ENCODE results near the gene CACNA1C.

Gene CACNA1C

DNA sequence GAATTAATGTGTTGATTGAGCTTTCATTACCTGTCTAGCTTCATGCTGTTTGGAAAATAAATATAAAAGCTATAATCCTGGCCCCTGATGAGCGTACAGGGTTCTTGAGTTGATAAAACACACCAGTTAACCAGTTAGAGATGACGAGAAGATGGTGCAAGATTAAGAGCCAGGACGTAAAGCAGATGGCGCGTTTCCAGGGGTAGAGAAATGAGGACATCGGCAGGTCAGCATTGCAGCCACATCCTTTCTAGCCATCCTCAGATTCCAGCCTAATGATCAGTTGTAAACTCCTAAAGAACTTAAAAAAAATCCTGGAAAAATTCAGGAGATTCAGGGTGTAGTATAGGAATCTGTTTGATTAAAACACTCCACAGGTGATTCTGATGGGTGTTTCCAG lies 203.7 kb downstream of the CACNA1C start:
- Histone ChIP-seq H3K36me3 (ENCODE audit: control insufficient read depth in 1 of 2, insufficient read depth in 2 of 2, low read length in 2 of 2) (no peaks in the 10 kb centered on the region), H3K4me3 (ENCODE audit: low read depth in 1 of 2, low read length in 2 of 2) (no peak overlapping the region), H3K9me3 (ENCODE audit: control insufficient read depth in 1 of 2, low read length in 2 of 2) (no peaks in the 10 kb centered on the region), H3K27ac (ENCODE audit: low read length) (no peak overlapping the region), H3K4me1 (ENCODE audit: control insufficient read depth in 1 of 2, insufficient read depth in 2 of 2, low read length in 2 of 2) (no peaks in the 10 kb centered on the region), H3K27me3 (ENCODE audit: low read depth, low read length) (no peaks in the 10 kb centered on the region)

DNA sequence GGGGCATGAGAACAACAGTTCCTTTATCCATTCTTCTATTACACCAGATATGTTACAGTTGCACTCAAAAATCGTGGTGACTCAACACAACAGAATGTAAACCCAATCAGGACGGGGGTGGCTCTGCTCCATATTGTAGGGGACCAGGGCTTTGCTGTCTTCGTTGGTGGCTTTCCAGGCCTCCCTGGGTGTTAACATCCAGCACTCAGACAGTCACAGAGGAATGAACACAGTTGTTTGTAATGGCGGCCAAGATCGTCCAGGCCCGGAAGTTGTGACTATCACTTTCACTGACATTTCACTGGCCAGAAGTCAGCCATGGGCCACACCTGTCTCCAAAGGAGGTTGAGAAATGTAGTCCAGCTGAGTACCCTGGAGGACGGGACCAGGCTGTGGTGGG lies 204.1 kb downstream of the CACNA1C start:
- no peak overlapping the region for H3K27ac ChIP-seq (ENCODE audit: low read length)
- H3K4me3 ChIP-seq (ENCODE audit: low read depth in 1 of 2, low read length in 2 of 2), result no peak overlapping the region
- no peaks in the 10 kb centered on the region for H3K36me3 ChIP-seq (ENCODE audit: control insufficient read depth in 1 of 2, insufficient read depth in 2 of 2, low read length in 2 of 2)
- H3K9me3 ChIP-seq (ENCODE audit: control insufficient read depth in 1 of 2, low read length in 2 of 2), result no peaks in the 10 kb centered on the region
- no peaks in the 10 kb centered on the region for H3K4me1 ChIP-seq (ENCODE audit: control insufficient read depth in 1 of 2, insufficient read depth in 2 of 2, low read length in 2 of 2)
- no peaks in the 10 kb centered on the region for H3K27me3 ChIP-seq (ENCODE audit: low read depth, low read length)

DNA sequence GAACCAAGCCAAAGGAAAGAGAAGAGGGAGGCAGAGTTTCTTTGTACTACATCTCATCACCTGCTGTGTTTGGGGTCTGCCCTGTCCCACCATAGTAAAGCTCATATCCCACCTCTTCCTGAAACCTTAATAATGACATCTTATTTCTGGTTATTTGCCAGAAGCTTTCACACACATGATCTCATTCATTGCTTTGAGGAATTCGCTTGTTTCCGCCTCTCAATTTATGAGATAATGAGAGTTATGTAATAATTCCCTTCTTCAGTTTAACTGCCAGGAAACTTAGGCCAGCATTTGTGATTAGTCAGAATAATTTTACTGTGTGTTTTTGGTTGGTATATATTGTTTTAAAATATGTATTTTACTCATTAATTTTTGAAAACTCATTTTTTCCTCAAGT lies 205.2 kb downstream of the CACNA1C start:
- Histone ChIP-seq H3K27me3 (ENCODE audit: low read depth, low read length) (no peaks in the 10 kb centered on the region), H3K9me3 (ENCODE audit: control insufficient read depth in 1 of 2, low read length in 2 of 2) (no peaks in the 10 kb centered on the region), H3K4me3 (ENCODE audit: low read depth in 1 of 2, low read length in 2 of 2) (no peak overlapping the region), H3K27ac (ENCODE audit: low read length) (no peak overlapping the region), H3K4me1 (ENCODE audit: control insufficient read depth in 1 of 2, insufficient read depth in 2 of 2, low read length in 2 of 2) (no peaks in the 10 kb centered on the region), H3K36me3 (ENCODE audit: control insufficient read depth in 1 of 2, insufficient read depth in 2 of 2, low read length in 2 of 2) (no peaks in the 10 kb centered on the region)

DNA sequence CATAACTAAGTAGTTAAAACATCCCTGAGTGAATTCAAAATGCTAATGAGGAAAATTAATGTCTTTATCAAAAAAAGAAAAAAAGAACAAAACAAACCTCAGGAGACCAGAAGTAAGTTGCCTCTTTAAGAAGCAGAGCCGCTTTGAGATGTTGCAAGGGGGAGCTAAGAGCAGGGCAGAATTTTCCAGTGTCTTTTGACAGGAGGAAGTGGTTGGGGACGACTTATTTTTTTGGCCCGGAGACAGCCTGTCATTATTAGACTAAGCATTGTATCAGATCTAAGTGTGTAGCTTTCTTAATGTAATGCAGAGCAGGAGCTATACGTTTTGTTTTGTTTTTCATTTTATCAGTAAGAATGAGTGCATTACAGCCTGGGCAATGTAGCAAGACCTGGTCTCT lies 206.6 kb downstream of the CACNA1C start:
- H3K4me3 ChIP-seq (ENCODE audit: low read depth in 1 of 2, low read length in 2 of 2), result no peak overlapping the region
- H3K4me1 ChIP-seq (ENCODE audit: control insufficient read depth in 1 of 2, insufficient read depth in 2 of 2, low read length in 2 of 2), result peaks cover 0 to 9% of the 10 kb centered on the region in 2 donors
- H3K27ac ChIP-seq (ENCODE audit: low read length), result no peak overlapping the region

DNA sequence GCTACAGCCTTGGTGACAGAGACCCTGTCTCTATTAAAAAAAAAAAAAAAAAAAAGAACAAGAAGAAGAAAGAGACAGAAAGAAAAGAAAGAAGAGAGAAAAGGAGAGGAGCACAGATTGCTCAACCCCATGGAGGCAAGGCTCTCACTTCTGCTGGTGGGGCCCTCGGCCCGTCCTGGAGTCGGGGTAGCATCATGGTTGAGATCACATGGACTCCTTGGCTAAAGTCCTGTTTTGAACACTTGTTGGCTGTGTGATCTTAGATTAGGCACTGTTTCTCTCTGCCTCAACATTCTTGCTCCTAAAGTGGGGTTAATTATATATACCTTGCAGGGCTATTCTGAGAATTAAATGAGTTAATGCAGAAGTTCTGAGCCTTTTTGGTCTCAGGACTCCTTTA lies 207.7 kb downstream of the CACNA1C start:
- H3K36me3 ChIP-seq (ENCODE audit: control insufficient read depth in 1 of 2, insufficient read depth in 2 of 2, low read length in 2 of 2), result no peaks in the 10 kb centered on the region
- H3K27ac ChIP-seq (ENCODE audit: low read length), result no peak overlapping the region
- H3K9me3 ChIP-seq (ENCODE audit: control insufficient read depth in 1 of 2, low read length in 2 of 2), result no peaks in the 10 kb centered on the region
- no peak overlapping the region for H3K4me3 ChIP-seq (ENCODE audit: low read depth in 1 of 2, low read length in 2 of 2)
- H3K27me3 ChIP-seq (ENCODE audit: low read depth, low read length), result no peaks in the 10 kb centered on the region
- peaks cover 0 to 19% of the 10 kb centered on the region in 2 donors for H3K4me1 ChIP-seq (ENCODE audit: control insufficient read depth in 1 of 2, insufficient read depth in 2 of 2, low read length in 2 of 2)

More for the DNA sequence above, 206.6 kb downstream of the CACNA1C start:
- H3K36me3 ChIP-seq (ENCODE audit: control insufficient read depth in 1 of 2, insufficient read depth in 2 of 2, low read length in 2 of 2), result no peaks in the 10 kb centered on the region
- no peaks in the 10 kb centered on the region for H3K27me3 ChIP-seq (ENCODE audit: low read depth, low read length)
- H3K9me3 ChIP-seq (ENCODE audit: control insufficient read depth in 1 of 2, low read length in 2 of 2), result no peaks in the 10 kb centered on the region

DNA sequence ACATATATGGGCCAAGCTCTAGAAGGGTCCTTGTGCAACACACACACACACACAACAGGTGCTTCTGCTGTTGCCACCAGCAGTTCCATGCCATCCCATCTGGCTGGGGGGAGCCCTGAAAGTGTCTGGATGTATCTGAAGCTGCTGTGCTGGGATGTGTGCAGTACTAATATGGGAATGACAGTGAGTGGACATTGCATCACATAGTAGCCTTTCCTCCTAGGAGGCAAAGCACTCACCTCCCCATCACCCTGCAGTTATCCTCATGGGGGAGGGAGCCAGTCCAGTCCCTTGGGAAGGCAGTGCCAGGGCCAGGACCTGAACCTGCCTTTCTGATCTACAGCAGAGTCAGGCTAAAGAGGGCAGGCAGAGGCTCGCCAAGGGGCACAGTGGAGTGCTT lies 208.9 kb downstream of the CACNA1C start:
- H3K27ac ChIP-seq (ENCODE audit: low read length), result no peak overlapping the region
- no peaks in the 10 kb centered on the region for H3K27me3 ChIP-seq (ENCODE audit: low read depth, low read length)
- H3K9me3 ChIP-seq (ENCODE audit: control insufficient read depth in 1 of 2, low read length in 2 of 2), result no peaks in the 10 kb centered on the region
- peaks cover 0 to 28% of the 10 kb centered on the region in 2 donors for H3K4me1 ChIP-seq (ENCODE audit: control insufficient read depth in 1 of 2, insufficient read depth in 2 of 2, low read length in 2 of 2)
- H3K4me3 ChIP-seq (ENCODE audit: low read depth in 1 of 2, low read length in 2 of 2), result no peak overlapping the region
- no peaks in the 10 kb centered on the region for H3K36me3 ChIP-seq (ENCODE audit: control insufficient read depth in 1 of 2, insufficient read depth in 2 of 2, low read length in 2 of 2)

DNA sequence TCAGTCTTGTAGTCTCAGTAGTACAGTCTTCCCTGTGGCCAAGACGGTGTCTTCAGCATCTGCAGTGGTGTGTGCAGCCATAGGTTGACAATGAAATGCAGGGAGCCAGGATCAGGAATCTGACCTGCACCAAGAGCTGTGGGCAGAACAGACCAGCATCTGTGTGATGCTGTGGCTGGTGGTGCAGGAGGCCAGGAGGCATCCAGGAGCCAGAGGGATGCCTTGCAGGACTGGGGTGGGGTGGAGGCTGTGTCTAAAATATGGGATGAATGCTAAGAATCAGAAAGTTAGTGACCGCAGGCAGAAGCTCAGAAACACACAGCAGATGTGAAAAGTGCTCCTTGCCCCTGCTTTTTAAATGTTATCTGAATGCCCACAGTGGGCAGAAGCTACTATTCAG lies 209.7 kb downstream of the CACNA1C start:
- Histone ChIP-seq H3K27me3 (ENCODE audit: low read depth, low read length) (no peaks in the 10 kb centered on the region), H3K4me1 (ENCODE audit: control insufficient read depth in 1 of 2, insufficient read depth in 2 of 2, low read length in 2 of 2) (peaks cover 0 to 34% of the 10 kb centered on the region in 2 donors), H3K36me3 (ENCODE audit: control insufficient read depth in 1 of 2, insufficient read depth in 2 of 2, low read length in 2 of 2) (no peaks in the 10 kb centered on the region), H3K9me3 (ENCODE audit: control insufficient read depth in 1 of 2, low read length in 2 of 2) (no peaks in the 10 kb centered on the region), H3K27ac (ENCODE audit: low read length) (no peak overlapping the region), H3K4me3 (ENCODE audit: low read depth in 1 of 2, low read length in 2 of 2) (no peak overlapping the region)

DNA sequence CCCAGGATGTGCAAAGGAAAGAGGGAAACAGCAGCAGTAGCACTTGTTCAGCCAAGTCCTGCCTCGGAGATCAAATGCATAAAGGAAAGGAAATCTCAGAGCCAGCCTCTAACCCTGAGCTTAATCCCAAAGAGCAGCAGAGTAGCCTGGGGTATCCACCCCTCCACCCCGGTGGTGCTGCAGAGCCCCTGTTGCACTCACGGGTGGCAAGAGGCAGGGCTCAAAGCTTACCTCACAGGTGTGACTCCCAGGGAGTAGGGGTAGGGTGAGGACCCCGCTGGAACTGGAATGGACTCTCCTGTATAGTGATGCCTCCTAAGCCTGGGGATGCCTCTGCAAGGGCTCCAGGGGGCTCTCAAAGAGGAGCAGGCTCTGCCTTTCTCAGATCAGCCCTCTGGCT lies 211.1 kb downstream of the CACNA1C start:
- H3K4me1 ChIP-seq (ENCODE audit: control insufficient read depth in 1 of 2, insufficient read depth in 2 of 2, low read length in 2 of 2), result peaks cover 0 to 38% of the 10 kb centered on the region in 2 donors
- no peaks in the 10 kb centered on the region for H3K27me3 ChIP-seq (ENCODE audit: low read depth, low read length)
- peak overlapping the region; percentile 27 for H3K27ac ChIP-seq (ENCODE audit: low read length)
- no peak overlapping the region for H3K4me3 ChIP-seq (ENCODE audit: low read depth in 1 of 2, low read length in 2 of 2)
- no peaks in the 10 kb centered on the region for H3K9me3 ChIP-seq (ENCODE audit: control insufficient read depth in 1 of 2, low read length in 2 of 2)
- H3K36me3 ChIP-seq (ENCODE audit: control insufficient read depth in 1 of 2, insufficient read depth in 2 of 2, low read length in 2 of 2), result peaks cover 0 to 4% of the 10 kb centered on the region in 2 donors

DNA sequence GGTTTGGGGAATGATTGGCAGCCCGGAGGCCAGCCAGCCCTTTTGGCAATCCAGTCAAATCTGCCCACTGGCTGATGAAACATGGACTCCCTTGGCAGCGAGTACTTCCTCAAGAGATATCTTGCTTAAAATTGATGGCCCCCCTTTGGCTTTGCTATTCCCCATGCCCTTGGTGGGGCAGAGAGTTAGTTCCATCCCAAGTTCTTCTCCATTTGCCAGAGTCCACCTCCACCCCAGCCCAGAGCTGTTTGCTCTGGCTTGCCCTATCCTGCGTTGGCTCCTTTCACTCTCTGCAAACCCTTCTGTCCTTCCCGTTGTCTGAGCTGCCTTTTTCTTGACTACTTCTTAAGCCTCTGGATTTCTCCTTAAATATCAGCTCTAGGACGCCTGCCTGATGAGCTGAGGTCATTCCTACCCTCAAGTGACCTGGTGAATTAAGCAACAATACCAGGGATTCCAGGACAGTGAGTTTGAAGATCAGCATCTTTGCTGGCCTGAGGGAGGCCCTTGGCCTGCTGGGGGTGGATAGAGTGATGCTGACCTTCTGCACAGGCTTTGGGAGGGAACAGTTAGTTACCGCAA lies 212.0 kb downstream of the CACNA1C start:
- peak overlapping the region; percentile 35 for H3K27ac ChIP-seq (ENCODE audit: low read length)
- H3K4me3 ChIP-seq (ENCODE audit: low read depth in 1 of 2, low read length in 2 of 2), result no peak overlapping the region

DNA sequence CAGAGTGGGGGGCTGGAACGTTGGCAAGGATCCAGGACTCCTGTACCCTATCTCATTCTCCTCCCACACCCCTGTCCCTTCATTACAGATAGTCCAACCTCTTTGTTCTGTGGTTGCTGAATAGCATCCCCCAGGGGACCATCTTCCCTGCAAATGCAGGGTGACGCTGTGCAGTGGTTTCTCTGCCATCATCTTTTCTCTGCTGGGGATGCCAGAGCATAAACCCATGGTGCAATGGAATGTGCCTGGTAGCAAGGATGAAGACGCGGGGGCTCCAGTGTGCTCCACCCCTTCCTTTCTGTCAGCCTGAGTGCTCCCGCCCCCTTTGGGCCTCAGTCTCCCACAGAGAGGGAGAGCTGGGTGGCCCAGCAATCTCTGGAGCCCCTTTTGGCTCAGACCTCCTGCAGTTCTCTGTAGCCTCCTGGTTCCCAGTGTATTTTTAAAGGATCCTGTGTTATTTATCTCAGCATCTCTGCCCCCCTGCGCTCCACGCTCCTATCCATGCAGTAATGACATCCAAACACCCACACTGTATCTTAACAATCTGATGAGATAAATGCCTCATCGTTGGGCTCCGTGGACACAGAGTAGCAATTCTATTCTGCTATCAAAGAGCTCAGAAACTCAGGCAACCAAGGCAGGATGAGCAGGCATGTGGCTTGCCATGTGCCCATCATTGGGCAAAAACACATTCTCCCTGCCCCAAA lies 212.8 kb downstream of the CACNA1C start:
- H3K27ac ChIP-seq (ENCODE audit: low read length), result peak overlapping the region; percentile 35

More for the DNA sequence above, 212.0 kb downstream of the CACNA1C start:
- no peaks in the 10 kb centered on the region for H3K9me3 ChIP-seq (ENCODE audit: control insufficient read depth in 1 of 2, low read length in 2 of 2)
- no peaks in the 10 kb centered on the region for H3K27me3 ChIP-seq (ENCODE audit: low read depth, low read length)
- peaks cover 0 to 4% of the 10 kb centered on the region in 2 donors for H3K36me3 ChIP-seq (ENCODE audit: control insufficient read depth in 1 of 2, insufficient read depth in 2 of 2, low read length in 2 of 2)
- H3K4me1 ChIP-seq (ENCODE audit: control insufficient read depth in 1 of 2, insufficient read depth in 2 of 2, low read length in 2 of 2), result peaks cover 0 to 38% of the 10 kb centered on the region in 2 donors

DNA sequence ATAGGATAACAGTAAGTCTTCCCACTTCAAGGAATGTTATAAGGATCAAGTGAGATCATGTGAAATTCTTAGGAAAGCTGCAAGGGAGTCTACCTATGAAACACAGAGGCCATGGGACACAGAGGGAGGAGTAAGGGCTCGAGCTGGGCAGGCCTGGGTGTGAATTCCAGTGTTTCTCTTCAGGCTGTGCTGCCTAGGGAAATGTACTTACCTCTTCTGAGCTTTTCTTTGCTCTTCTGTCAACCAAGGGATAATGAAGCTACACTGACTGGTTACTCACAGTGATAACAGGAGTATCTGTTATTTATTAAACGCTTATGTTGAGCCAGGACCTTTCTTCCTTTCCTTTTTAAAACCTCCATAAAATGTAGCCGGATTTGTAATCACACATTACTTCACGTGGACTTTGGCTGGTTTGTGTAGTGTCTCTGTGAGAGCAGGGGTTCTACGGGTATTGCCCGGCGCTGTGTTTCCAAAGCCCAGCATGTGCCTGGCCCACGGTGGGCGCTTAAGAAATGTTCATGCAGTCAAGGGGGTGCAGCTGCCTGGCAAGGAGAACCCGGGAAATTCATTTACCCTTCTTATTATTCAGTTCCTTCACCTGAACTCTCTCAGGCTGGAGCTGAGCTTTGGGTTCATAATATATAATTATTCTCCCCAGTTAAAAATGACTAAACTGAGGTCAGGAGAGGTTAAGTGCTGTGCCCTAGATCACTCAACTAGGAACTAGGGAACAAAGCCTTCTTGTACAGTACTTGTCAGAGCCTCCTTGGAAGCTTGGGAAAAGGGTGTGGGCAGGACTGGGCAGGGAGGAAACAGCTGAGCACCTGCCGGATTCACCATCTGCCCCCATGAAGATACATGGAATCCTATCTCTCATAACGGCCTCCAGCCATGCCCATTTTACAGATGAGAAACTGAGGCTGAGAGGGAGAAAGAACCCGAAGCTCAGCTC lies 214.2 kb downstream of the CACNA1C start:
- peaks cover 0 to 4% of the 10 kb centered on the region in 2 donors for H3K36me3 ChIP-seq (ENCODE audit: control insufficient read depth in 1 of 2, insufficient read depth in 2 of 2, low read length in 2 of 2)
- no peaks in the 10 kb centered on the region for H3K27me3 ChIP-seq (ENCODE audit: low read depth, low read length)
- peaks cover 0 to 38% of the 10 kb centered on the region in 2 donors for H3K4me1 ChIP-seq (ENCODE audit: control insufficient read depth in 1 of 2, insufficient read depth in 2 of 2, low read length in 2 of 2)
- no peaks in the 10 kb centered on the region for H3K9me3 ChIP-seq (ENCODE audit: control insufficient read depth in 1 of 2, low read length in 2 of 2)
- H3K27ac ChIP-seq (ENCODE audit: low read length), result peak overlapping the region; percentile 67
- H3K4me3 ChIP-seq (ENCODE audit: low read depth in 1 of 2, low read length in 2 of 2), result peak overlapping the region in 1 of 2 donors; percentile 4

More for the DNA sequence above, 212.8 kb downstream of the CACNA1C start:
- Histone ChIP-seq H3K4me1 (ENCODE audit: control insufficient read depth in 1 of 2, insufficient read depth in 2 of 2, low read length in 2 of 2) (peaks cover 0 to 38% of the 10 kb centered on the region in 2 donors), H3K9me3 (ENCODE audit: control insufficient read depth in 1 of 2, low read length in 2 of 2) (no peaks in the 10 kb centered on the region), H3K4me3 (ENCODE audit: low read depth in 1 of 2, low read length in 2 of 2) (no peak overlapping the region), H3K27me3 (ENCODE audit: low read depth, low read length) (no peaks in the 10 kb centered on the region), H3K36me3 (ENCODE audit: control insufficient read depth in 1 of 2, insufficient read depth in 2 of 2, low read length in 2 of 2) (peaks cover 0 to 4% of the 10 kb centered on the region in 2 donors)

Measured in muscle layer of duodenum (tissue), 2 donors.